PC-9 (cell line): Measurements from ENCODE around the gene SH3D21. TPM values are rescaled to one million over a fixed set of nuclear protein-coding genes. Genes with fewer than 3 reads are reported as not detected.
A peak's percentile ranks its signal among the peaks of the same experiment; 100 is the strongest.

ENCODE experiments used
- BruUV-seq: library from RNA; stranded (reverse); fragments of 400-500 nt; replicated peaks from 2 replicates; lab custom pipeline; 2021; lab: Mats Ljungman, UMichigan
- CTCF ChIA-PET: fragments of 300-600 bp; sonication (Branson Sonifier 250); formaldehyde crosslinking; loops from one replicate; lab custom pipeline; 2022; ENCODE audit warnings: antibody characterized with exemption; lab: Charles Lee
- POLR2A ChIA-PET: fragments of 300-600 bp; sonication (Branson Sonifier 250); formaldehyde crosslinking; loops from one replicate; lab custom pipeline; 2022; ENCODE audit warnings: antibody characterized with exemption; ENCODE audit not compliant: unreplicated experiment; lab: Charles Lee
- DNase-seq, 2 experiments: peaks; one replicate each; pipeline versions ENCODE4 v3.0.0 to v3.0.0-alpha.2; 2015 to 2022; ENCODE audit warnings: mixed read lengths in 1 of 2
- H2AFZ ChIP-seq: fragments of 200-600 bp; sonication (generic); 2 replicates; pipeline ENCODE4 v1.8.1; 2017; ENCODE audit warnings: antibody characterized with exemption
- H3F3A ChIP-seq: fragments of 200-600 bp; sonication (generic); 2 replicates; pipeline ENCODE4 v1.8.1; 2017; ENCODE audit warnings: antibody characterized with exemption, mild to moderate bottlenecking, low read depth; ENCODE audit not compliant: insufficient read depth
- H3K27ac ChIP-seq: fragments of 200-600 bp; sonication (generic); 2 replicates; pipeline ENCODE4 v1.6.1; 2016; ENCODE audit warnings: mixed run types
- H3K27me3 ChIP-seq: fragments of 200-600 bp; sonication (generic); 2 replicates; pipeline ENCODE4 v1.6.1; 2016; ENCODE audit warnings: low read depth, mixed run types; ENCODE audit not compliant: insufficient read depth
- H3K36me3 ChIP-seq: fragments of 200-600 bp; sonication (generic); 2 replicates; pipeline ENCODE4 v1.6.1; 2016; ENCODE audit warnings: low read depth, mixed run types
- H3K4me1 ChIP-seq: fragments of 200-600 bp; sonication (generic); replicated peaks from 2 replicates; pipeline ENCODE4 v1.6.1; 2016; ENCODE audit warnings: mixed run types; ENCODE audit not compliant: insufficient read depth
- H3K4me2 ChIP-seq: fragments of 200-600 bp; sonication (generic); 2 replicates; pipeline ENCODE4 v1.6.1; 2017; ENCODE audit warnings: mixed run types
- H3K4me3 ChIP-seq: fragments of 200-600 bp; sonication (generic); 2 replicates; pipeline ENCODE4 v1.6.1; 2016; ENCODE audit warnings: mixed run types
- H3K79me2 ChIP-seq: fragments of 200-600 bp; sonication (generic); 2 replicates; pipeline ENCODE4 v1.6.1; 2017; ENCODE audit warnings: low read depth, mixed run types
- H3K9me2 ChIP-seq: fragments of 200-600 bp; sonication (generic); 2 replicates; pipeline ENCODE4 v1.8.1; 2017; ENCODE audit warnings: mild to moderate bottlenecking; ENCODE audit not compliant: insufficient read depth
- H3K9me3 ChIP-seq: fragments of 200-600 bp; sonication (generic); 2 replicates; pipeline ENCODE4 v1.8.1; 2016; ENCODE audit warnings: low read depth; ENCODE audit not compliant: insufficient read depth
- H4K20me1 ChIP-seq: fragments of 200-600 bp; sonication (generic); 2 replicates; pipeline ENCODE4 v1.8.1; 2017; ENCODE audit not compliant: insufficient read depth
- EZH2 ChIP-seq: fragments of 200-600 bp; sonication (generic); IDR thresholded peaks from 2 replicates; pipeline ENCODE4 v1.8.0; 2017; ENCODE audit warnings: antibody characterized with exemption, low read depth
- intact Hi-C: fragments of 100-400 bp; cut with micrococcal nuclease; formaldehyde crosslinking; loops from one replicate; pipeline ENCODE4 v1.10.0; 2022; ENCODE audit not compliant: unreplicated experiment
- total RNA-seq: library from RNA; stranded (reverse); gene quantifications from 2 replicates; pipeline ENCODE4 v1.2.3, GENCODE V29; 2021
- TF ChIP-seq, protein P1 (sequence below): fragments of 200-600 bp; sonication (generic); conservative IDR thresholded peaks from 2 replicates; pipeline ENCODE4 v1.6.1; 2017; ENCODE audit warnings: mixed run types, antibody characterized with exemption, mild to moderate bottlenecking, moderate library complexity

SH3D21 gene
- total RNA-seq, 1 experiment from 2014 or later = 18.3 TPM

DNA sequence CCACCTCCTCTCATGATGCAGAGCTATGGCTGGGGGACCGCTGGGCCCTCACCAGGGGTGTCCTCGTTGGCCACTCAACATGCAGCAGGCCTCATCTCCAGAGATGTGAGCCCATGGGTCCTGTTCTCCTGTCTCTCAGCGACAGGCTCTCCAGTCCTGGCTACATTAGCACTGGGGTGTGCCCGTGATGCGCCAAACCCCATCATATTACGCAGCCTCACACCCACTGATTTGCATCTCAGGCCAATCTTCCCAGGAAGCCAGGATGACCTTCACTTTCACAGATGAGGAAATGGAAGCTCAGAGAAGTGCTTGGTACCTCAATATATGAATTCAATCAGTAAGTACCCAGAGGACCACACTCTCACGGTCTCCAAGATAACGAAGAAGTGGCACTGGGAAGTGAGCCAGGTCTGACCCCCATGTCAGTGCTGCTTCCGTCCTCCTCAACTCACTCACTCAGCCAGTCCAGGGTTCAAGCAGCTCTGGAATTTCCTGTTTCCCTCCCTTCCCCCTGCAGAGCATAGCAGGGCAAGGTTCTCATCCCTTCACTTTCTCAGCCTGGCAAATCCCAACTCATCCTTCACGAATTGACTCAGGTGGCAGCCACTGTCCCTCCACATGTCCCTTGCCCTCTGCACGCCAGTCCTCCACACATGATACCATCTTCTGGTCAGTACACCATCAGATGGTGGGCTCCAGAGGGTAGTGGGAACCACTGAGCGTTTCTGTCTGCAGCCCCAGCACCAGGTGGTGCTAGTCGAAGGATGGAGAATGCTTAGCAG is 46.1 kb downstream of the SH3D21 start:
- ChIA-PET CTCF (interaction anchor here (0.5 to 2.7 kb wide), 8 partner anchors 9 to 48 kb away, joined by 3 to 14 read pairs (median 6); partner anchors contain the start of gene LSM10), POLR2A (interaction anchor here (0.6 to 0.8 kb wide), 3 partner anchors 32 to 112 kb away, joined by 5 to 8 read pairs (median 7); partner anchors contain the start of gene MRPS15)
- H3K4me2 ChIP-seq = peak overlapping the region; percentile 89
- H2AFZ ChIP-seq = no peak overlapping the region
- H3K79me2 ChIP-seq = peaks cover 8% of the 10 kb centered on the region; the same call in 1 of the 2 replicates
- H3F3A ChIP-seq = peaks cover 53% of the 10 kb centered on the region
- no peaks in the 10 kb centered on the region for H3K9me3 ChIP-seq
- DNase-seq = peak in 1 of 2 experiments; percentile 29
- H3K9me2 ChIP-seq = no peaks in the 10 kb centered on the region
- peak overlapping the region; percentile 97 for H3K27ac ChIP-seq
- BruUV-seq = no TSS peak
- TF ChIP-seq, protein P1, sequence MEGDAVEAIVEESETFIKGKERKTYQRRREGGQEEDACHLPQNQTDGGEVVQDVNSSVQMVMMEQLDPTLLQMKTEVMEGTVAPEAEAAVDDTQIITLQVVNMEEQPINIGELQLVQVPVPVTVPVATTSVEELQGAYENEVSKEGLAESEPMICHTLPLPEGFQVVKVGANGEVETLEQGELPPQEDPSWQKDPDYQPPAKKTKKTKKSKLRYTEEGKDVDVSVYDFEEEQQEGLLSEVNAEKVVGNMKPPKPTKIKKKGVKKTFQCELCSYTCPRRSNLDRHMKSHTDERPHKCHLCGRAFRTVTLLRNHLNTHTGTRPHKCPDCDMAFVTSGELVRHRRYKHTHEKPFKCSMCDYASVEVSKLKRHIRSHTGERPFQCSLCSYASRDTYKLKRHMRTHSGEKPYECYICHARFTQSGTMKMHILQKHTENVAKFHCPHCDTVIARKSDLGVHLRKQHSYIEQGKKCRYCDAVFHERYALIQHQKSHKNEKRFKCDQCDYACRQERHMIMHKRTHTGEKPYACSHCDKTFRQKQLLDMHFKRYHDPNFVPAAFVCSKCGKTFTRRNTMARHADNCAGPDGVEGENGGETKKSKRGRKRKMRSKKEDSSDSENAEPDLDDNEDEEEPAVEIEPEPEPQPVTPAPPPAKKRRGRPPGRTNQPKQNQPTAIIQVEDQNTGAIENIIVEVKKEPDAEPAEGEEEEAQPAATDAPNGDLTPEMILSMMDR = no peak
- no peak for TF ChIP-seq EZH2
- H4K20me1 ChIP-seq = no peaks in the 10 kb centered on the region
- no peak overlapping the region for H3K4me3 ChIP-seq
- H3K27me3 ChIP-seq = no peaks in the 10 kb centered on the region
- intact Hi-C loops = loop anchor here (10.0 kb wide), 1 partner anchor 1342 kb away; the partner anchor contains the start of gene CDCA8
- H3K36me3 ChIP-seq = peaks cover 23% of the 10 kb centered on the region
- H3K4me1 ChIP-seq = peaks cover 67% of the 10 kb centered on the region

DNA sequence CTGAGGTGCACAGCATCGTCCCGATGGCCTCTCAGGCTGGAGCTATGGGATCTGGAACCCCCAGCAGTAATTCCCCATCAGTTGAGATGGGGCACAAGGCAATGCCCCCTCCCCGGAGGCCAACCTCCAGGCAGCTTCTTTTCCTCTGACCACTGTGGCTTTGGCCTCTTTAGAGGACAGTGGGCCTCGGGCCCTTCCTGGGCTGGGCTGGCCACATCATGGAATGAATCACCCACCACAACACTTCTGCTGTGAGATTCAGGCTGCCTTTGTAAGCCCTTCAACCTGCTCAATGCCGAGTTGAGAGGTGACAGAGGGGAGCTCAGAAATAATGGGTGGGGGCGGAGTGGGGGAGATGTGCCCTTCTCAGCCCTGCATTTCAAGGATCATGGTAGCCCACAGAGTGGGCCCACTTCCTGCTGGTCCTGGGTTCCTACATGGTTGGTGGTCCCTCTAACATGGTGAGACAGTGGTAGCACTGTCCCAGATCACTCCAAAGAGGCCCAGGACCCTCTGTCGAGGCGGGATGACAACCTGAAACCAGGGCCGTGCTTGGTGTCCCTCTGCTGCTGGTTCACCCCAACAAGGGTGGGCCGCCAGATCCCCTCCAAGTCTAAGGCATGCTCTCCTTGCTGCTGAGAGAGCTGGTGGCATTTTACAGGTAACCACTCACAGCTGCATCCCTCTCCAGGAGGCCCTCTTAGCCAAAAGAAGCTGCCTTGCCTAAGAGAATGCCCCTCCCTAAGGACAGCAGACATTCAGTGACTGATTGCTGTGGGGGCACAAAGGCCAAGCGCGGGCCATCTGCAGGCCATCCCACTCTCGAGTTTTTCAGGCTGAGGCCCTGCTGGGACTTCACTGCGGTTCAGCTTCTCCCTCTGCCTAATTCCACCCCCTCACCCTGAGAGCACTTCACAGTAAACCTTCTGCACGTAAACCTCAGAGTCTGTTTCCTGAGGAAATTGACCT is 47.0 kb downstream of the SH3D21 start:
- POLR2A ChIA-PET = interaction anchor here (0.6 to 0.8 kb wide), 4 partner anchors 31 to 111 kb away, joined by 5 to 8 read pairs (median 6); partner anchors contain the start of genes MRPS15 and OSCP1
- H3K4me2 ChIP-seq = peak overlapping the region; percentile 89
- TF ChIP-seq EZH2 = no peak
- TF ChIP-seq, protein P1 = no peak

More for the DNA sequence above, 47.0 kb downstream of the SH3D21 start:
- CTCF ChIA-PET = interaction anchor here (0.5 to 2.7 kb wide), 9 partner anchors 8 to 82 kb away, joined by 3 to 14 read pairs (median 4); partner anchors contain the start of gene LSM10
- Histone ChIP-seq H3K27me3 (no peaks in the 10 kb centered on the region), H3K36me3 (peaks cover 26% of the 10 kb centered on the region), H4K20me1 (no peaks in the 10 kb centered on the region), H3K9me3 (no peaks in the 10 kb centered on the region), H3K79me2 (peaks cover 8% of the 10 kb centered on the region; the same call in 1 of the 2 replicates), H3F3A (peaks cover 53% of the 10 kb centered on the region), H3K9me2 (no peaks in the 10 kb centered on the region), H3K4me3 (no peak overlapping the region), H3K4me1 (peaks cover 67% of the 10 kb centered on the region), H2AFZ (no peak overlapping the region), H3K27ac (peak overlapping the region; percentile 97)
- intact Hi-C loops = loop anchor here (10.0 kb wide), 1 partner anchor 1342 kb away; the partner anchor contains the start of gene CDCA8
- BruUV-seq = no TSS peak
- DNase-seq = peak; percentile 71 to 84
